ENCODE measurements around the gene KRT8. TPM values are rescaled to one million over a fixed set of nuclear protein-coding genes. Genes with fewer than 3 reads are reported as not detected.

KRT8 gene
- total and polyA plus RNA-seq, 2 of the 13 experiments (the other 11 are each of a cell fraction or from before 2014, with no cell fraction given) = 498 to 718 TPM

DNA sequence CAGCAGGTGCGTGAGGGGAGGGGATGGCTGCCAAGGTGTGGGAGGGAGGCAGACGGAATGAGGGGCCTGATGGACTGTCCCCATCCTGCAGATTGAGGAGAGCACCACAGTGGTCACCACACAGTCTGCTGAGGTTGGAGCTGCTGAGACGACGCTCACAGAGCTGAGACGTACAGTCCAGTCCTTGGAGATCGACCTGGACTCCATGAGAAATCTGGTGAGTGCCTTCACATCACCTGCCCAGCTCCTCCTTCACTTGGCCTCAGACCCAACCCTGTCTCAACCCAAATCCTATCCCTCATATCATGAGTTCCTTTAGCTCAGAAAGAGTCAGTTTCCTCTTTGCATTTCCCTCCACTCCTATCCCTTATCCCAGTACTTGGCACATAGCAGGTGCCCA, 46.8 kb upstream of the KRT8 start:
- no TSS peak for BruUV-seq (replicated peaks)
- DNase-seq (ENCODE audit: low spot score) = no peak
- H3K9ac ChIP-seq (ENCODE audit: insufficient read depth, low read depth, low read length) = no peak overlapping the region; the same call in 1 of the 2 replicates
- TF ChIP-seq RXRB (CRISPR knock-in tag; IDR thresholded peaks at IDR 0.05; ENCODE audit: borderline replicate concordance) = no peak
- TF ChIP-seq ZNF124 (CRISPR knock-in tag; IDR thresholded peaks at IDR 0.05) = no peak
- TF ChIP-seq ZNF567 (CRISPR knock-in tag; IDR thresholded peaks at IDR 0.05; ENCODE audit: borderline replicate concordance) = 0 out of 2 replicates have a peak, but pooled peaks have one; percentile 52
- TF ChIP-seq RBFOX2 (IDR thresholded peaks at IDR 0.05; ENCODE audit: low read depth, low read length) = peak; percentile 50; the same call in 1 of the 2 replicates
- TF ChIP-seq, protein P1, sequence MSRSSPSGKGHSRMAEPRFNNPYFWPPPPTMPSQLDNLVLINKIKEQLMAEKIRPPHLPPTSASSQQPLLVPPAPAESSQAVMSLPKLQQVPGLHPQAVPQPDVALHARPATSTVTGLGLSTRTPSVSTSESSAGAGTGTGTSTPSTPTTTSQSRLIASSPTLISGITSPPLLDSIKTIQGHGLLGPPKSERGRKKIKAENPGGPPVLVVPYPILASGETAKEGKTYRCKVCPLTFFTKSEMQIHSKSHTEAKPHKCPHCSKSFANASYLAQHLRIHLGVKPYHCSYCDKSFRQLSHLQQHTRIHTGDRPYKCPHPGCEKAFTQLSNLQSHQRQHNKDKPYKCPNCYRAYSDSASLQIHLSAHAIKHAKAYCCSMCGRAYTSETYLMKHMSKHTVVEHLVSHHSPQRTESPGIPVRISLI (CRISPR knock-in tag; IDR thresholded peaks at IDR 0.05; ENCODE audit: borderline replicate concordance) = no peak
- no peak for TF ChIP-seq TRIM24 (CRISPR knock-in tag; IDR thresholded peaks at IDR 0.05)
- no peak for TF ChIP-seq ARHGAP35 (CRISPR knock-in tag; IDR thresholded peaks at IDR 0.05; ENCODE audit: borderline replicate concordance)
- no peak for TF ChIP-seq MTF2 (CRISPR knock-in tag; IDR thresholded peaks at IDR 0.05; ENCODE audit: borderline replicate concordance)
- TF ChIP-seq FOXP1 (IDR thresholded peaks at IDR 0.05) = no peak
- no peak for TF ChIP-seq FOXP1 (CRISPR knock-in tag; IDR thresholded peaks at IDR 0.05)
- no peak for TF ChIP-seq SMAD1 (CRISPR knock-in tag; IDR thresholded peaks at IDR 0.05; ENCODE audit: borderline replicate concordance, low read depth)
- TF ChIP-seq HMG20A (CRISPR knock-in tag; IDR thresholded peaks at IDR 0.05; ENCODE audit: borderline replicate concordance) = no peak
- 0 out of 2 replicates have a peak, but pooled peaks have one; percentile 34 for TF ChIP-seq ZNF333 (CRISPR knock-in tag; IDR thresholded peaks at IDR 0.05; ENCODE audit: borderline replicate concordance)
- no peak for TF ChIP-seq GABPA (IDR thresholded peaks at IDR 0.05; ENCODE audit: low read depth, low read length)
- no peak for TF ChIP-seq GABPA (CRISPR knock-in tag; IDR thresholded peaks at IDR 0.05; ENCODE audit: low read depth)
- TF ChIP-seq ZNF644 (CRISPR knock-in tag; IDR thresholded peaks at IDR 0.05; ENCODE audit: low read depth) = no peak
- TF ChIP-seq, protein P2, sequence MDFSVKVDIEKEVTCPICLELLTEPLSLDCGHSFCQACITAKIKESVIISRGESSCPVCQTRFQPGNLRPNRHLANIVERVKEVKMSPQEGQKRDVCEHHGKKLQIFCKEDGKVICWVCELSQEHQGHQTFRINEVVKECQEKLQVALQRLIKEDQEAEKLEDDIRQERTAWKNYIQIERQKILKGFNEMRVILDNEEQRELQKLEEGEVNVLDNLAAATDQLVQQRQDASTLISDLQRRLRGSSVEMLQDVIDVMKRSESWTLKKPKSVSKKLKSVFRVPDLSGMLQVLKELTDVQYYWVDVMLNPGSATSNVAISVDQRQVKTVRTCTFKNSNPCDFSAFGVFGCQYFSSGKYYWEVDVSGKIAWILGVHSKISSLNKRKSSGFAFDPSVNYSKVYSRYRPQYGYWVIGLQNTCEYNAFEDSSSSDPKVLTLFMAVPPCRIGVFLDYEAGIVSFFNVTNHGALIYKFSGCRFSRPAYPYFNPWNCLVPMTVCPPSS (IDR thresholded peaks at IDR 0.05) = no peak
- no peak for TF ChIP-seq ELF3 (CRISPR knock-in tag; IDR thresholded peaks at IDR 0.05)
- no peak for TF ChIP-seq ZSCAN25 (CRISPR knock-in tag; IDR thresholded peaks at IDR 0.05)
- TF ChIP-seq ZNF558 (CRISPR knock-in tag; IDR thresholded peaks at IDR 0.05; ENCODE audit: borderline replicate concordance) = 0 out of 2 replicates have a peak, but pooled peaks have one; percentile 20
- TF ChIP-seq ZNF850 (CRISPR knock-in tag; conservative IDR thresholded peaks at IDR 0.05) = no peak
- TF ChIP-seq YEATS4 (CRISPR knock-in tag; IDR thresholded peaks at IDR 0.05; ENCODE audit: borderline replicate concordance) = no peak
- TF ChIP-seq ZSCAN12 (CRISPR knock-in tag; IDR thresholded peaks at IDR 0.05) = no peak

More for the DNA sequence above, 46.8 kb upstream of the KRT8 start:
- POLR2A ChIA-PET = interaction anchor here (1.0 to 9.8 kb wide), 9 partner anchors 9 to 67 kb away, joined by 3 to 437 read pairs (median 3); partner anchors contain the start of gene KRT8
- no peaks in the 10 kb centered on the region for H3K9me3 ChIP-seq (ENCODE audit: low read length)
- intact Hi-C loops (cut with micrococcal nuclease; ENCODE audit: unreplicated experiment) = loop anchor here (2.0 kb wide), 1 partner anchor 19 kb away; no protein-coding TSS in a partner anchor
- peaks cover 10 to 31% of the 10 kb centered on the region in 2 experiments for H3K36me3 ChIP-seq (replicated peaks in 1 of 2; ENCODE audit: control insufficient read depth in 1 of 2, insufficient read depth in 2 of 2, low read length in 2 of 2)
- no peak for FAIRE-seq
- H2AFZ ChIP-seq (ENCODE audit: low read length) = no peak overlapping the region
- CTCF ChIA-PET (ENCODE audit: low intra/inter-chr PET ratio, low total read pairs) = interaction anchor here (1.5 kb wide), 1 partner anchor 46 kb away, joined by 3 read pairs; the partner anchor contains the start of gene KRT8
- H3K4me1 ChIP-seq (ENCODE audit: insufficient read depth, low read length) = peaks cover 57% of the 10 kb centered on the region
- in situ Hi-C loops (cut with HindIII; ENCODE audit: extremely low pct_ligation_motif_present, low pct_unique_long_range_greater_than_20kb) = no loop called here
- peaks cover 0 to 2% of the 10 kb centered on the region in 2 experiments; a peak in 1 of 5 replicates for H3K27me3 ChIP-seq (ENCODE audit: control insufficient read depth in 1 of 2, insufficient read depth in 2 of 2, low read length in 2 of 2)
- H3K27ac ChIP-seq (ENCODE audit: extremely low read length, insufficient read depth, low read length) = peak overlapping the region; percentile 9
- peaks cover 31% of the 10 kb centered on the region for H3K79me2 ChIP-seq (ENCODE audit: insufficient read depth, low read length)
- WGBS (ENCODE audit: low lambda C conversion rate) = 95% methylated on average over 6 of the region's 6 CpGs
- no peak for ATAC-seq
- H3K4me2 ChIP-seq (ENCODE audit: low read depth, low read length) = peak overlapping the region; percentile 99
- peak overlapping the region in 1 of 3 experiments; percentile 99; a peak in 2 of 6 replicates for H3K4me3 ChIP-seq (replicated peaks in 1 of 3; ENCODE audit: insufficient read depth in 1 of 3, low read depth in 2 of 3, low read length in 3 of 3)
- H4K20me1 ChIP-seq (ENCODE audit: insufficient read depth, low read length) = peaks cover 32% of the 10 kb centered on the region
